Measurements from ENCODE around the gene SDK1. TPM values are rescaled to one million over a fixed set of nuclear protein-coding genes. Genes with fewer than 3 reads are reported as not detected.

Gene SDK1
- total and polyA plus RNA-seq, 7 donors, result 0.31 to 2.4 (median 1.3) TPM

GRCh38 chr7:3559278-3559677, 258.2 kb downstream of the SDK1 start:
- ATAC-seq (no peak), DNase-seq (no peak)
- WGBS, 3 donors, result 11 to 21% (median 13%) methylated on average over 3 of the region's 3 CpGs
- Histone ChIP-seq H3K4me3 (no peak overlapping the region), H3K36me3 (ENCODE audit: insufficient read depth in 1 of 2, low read depth in 1 of 2) (no peaks in the 10 kb centered on the region), H3K27me3 (ENCODE audit: insufficient read depth in 3 of 3, low read length in 2 of 3) (no peaks in the 10 kb centered on the region), H3K4me1 (no peaks in the 10 kb centered on the region), H3K9me3 (no peaks in the 10 kb centered on the region), H3K27ac (no peak overlapping the region)
- intact Hi-C loops (cut with DNase I), result no loop called here
- TF ChIP-seq CTCF (IDR thresholded peaks at IDR 0.05), result no peak

- no peaks in the 10 kb centered on the region for H3K36me3 ChIP-seq (ENCODE audit: insufficient read depth in 1 of 2, low read depth in 1 of 2)
- WGBS, 3 donors, result 85 to 88% (median 86%) methylated on average over 6 of the region's 6 CpGs
- no peaks in the 10 kb centered on the region for H3K27me3 ChIP-seq (ENCODE audit: insufficient read depth in 3 of 3, low read length in 2 of 3)
- no peak overlapping the region for H3K4me3 ChIP-seq
- no peaks in the 10 kb centered on the region for H3K9me3 ChIP-seq
- H3K27ac ChIP-seq, result no peak overlapping the region
- no peak for DNase-seq
- intact Hi-C loops (cut with DNase I), result no loop called here
- TF ChIP-seq CTCF (IDR thresholded peaks at IDR 0.05), result no peak
- no peaks in the 10 kb centered on the region for H3K4me1 ChIP-seq
- ATAC-seq, result no peak
Measured at GRCh38 chr7:3560495-3560894, 259.4 kb downstream of the SDK1 start.

- no peak for TF ChIP-seq CTCF (IDR thresholded peaks at IDR 0.05)
- H3K27ac ChIP-seq, result no peak overlapping the region
- DNase-seq (no peak), ATAC-seq (no peak)
- no peaks in the 10 kb centered on the region for H3K4me1 ChIP-seq
- no peaks in the 10 kb centered on the region for H3K9me3 ChIP-seq
- H3K4me3 ChIP-seq, result no peak overlapping the region
- 80 to 83% (median 81%) methylated on average over 5 of the region's 5 CpGs for whole genome bisulfite sequencing, 3 donors
- no peaks in the 10 kb centered on the region for H3K36me3 ChIP-seq (ENCODE audit: insufficient read depth in 1 of 2, low read depth in 1 of 2)
- H3K27me3 ChIP-seq (ENCODE audit: insufficient read depth in 3 of 3, low read length in 2 of 3), result no peaks in the 10 kb centered on the region
- intact Hi-C loops (cut with DNase I), result no loop called here
Measured at GRCh38 chr7:3561932-3562331, 260.9 kb downstream of the SDK1 start.

- Histone ChIP-seq H3K27ac (no peak overlapping the region), H3K36me3 (ENCODE audit: insufficient read depth in 1 of 2, low read depth in 1 of 2) (no peaks in the 10 kb centered on the region), H3K27me3 (ENCODE audit: insufficient read depth in 3 of 3, low read length in 2 of 3) (no peaks in the 10 kb centered on the region), H3K9me3 (no peaks in the 10 kb centered on the region), H3K4me1 (no peaks in the 10 kb centered on the region), H3K4me3 (no peak overlapping the region)
- no peak for ATAC-seq
- no peak for DNase-seq
- WGBS, 3 donors, result 55 to 65% (median 63%) methylated on average over 3 of the region's 3 CpGs
- no peak for TF ChIP-seq CTCF (IDR thresholded peaks at IDR 0.05)
- intact Hi-C loops (cut with DNase I), result no loop called here
Measured at GRCh38 chr7:3564231-3564630, 263.2 kb downstream of the SDK1 start.

GRCh38 chr7:3568516-3568915, 267.5 kb downstream of the SDK1 start:
- ATAC-seq (no peak), DNase-seq (no peak)
- Histone ChIP-seq H3K27ac (no peak overlapping the region), H3K36me3 (ENCODE audit: insufficient read depth in 1 of 2, low read depth in 1 of 2) (no peaks in the 10 kb centered on the region), H3K4me1 (no peaks in the 10 kb centered on the region), H3K4me3 (no peak overlapping the region), H3K9me3 (no peaks in the 10 kb centered on the region), H3K27me3 (ENCODE audit: insufficient read depth in 3 of 3, low read length in 2 of 3) (no peaks in the 10 kb centered on the region)
- WGBS, 3 donors, result 92 to 95% (median 93%) methylated on average over 1 of the region's 1 CpG
- intact Hi-C loops (cut with DNase I), result no loop called here
- TF ChIP-seq CTCF (IDR thresholded peaks at IDR 0.05), result no peak

Measured in psoas muscle (tissue), 8 donors.